ENCODE data around the gene DROSHA. TPM values are rescaled to one million over a fixed set of nuclear protein-coding genes. Genes with fewer than 3 reads are reported as not detected.

DROSHA gene
- total and polyA plus RNA-seq, 2 donors (not counting 3 experiments of a cell fraction or from before 2014, with no cell fraction given), result 49.1 to 96.4 TPM

- BruUV-seq (replicated peaks), result no TSS peak
- Histone ChIP-seq H3K9me1 (replicated peaks; ENCODE audit: control insufficient read depth, extremely low read depth, insufficient read depth, low read length) (no peaks in the 10 kb centered on the region), H3K27ac (ENCODE audit: insufficient read depth, low read depth, low read length) (no peak overlapping the region), H3K79me2 (ENCODE audit: control insufficient read depth, insufficient read depth, low read length) (no peaks in the 10 kb centered on the region), H3K4me3 (replicated peaks in 1 of 3; ENCODE audit: insufficient read depth in 1 of 3, low read depth in 1 of 3, low read length in 3 of 3) (no peak overlapping the region), H3K4me2 (ENCODE audit: insufficient read depth, low read length) (no peak overlapping the region), H2AFZ (ENCODE audit: low read depth, low read length) (no peak overlapping the region), H3K9me3 (replicated peaks; ENCODE audit: control insufficient read depth, insufficient read depth, low read length) (no peaks in the 10 kb centered on the region), H3K9ac (replicated peaks; ENCODE audit: extremely low read depth, insufficient read depth, low read length) (no peak overlapping the region), H3K36me3 (ENCODE audit: control insufficient read depth in 2 of 2, extremely low read depth in 1 of 2, insufficient read depth in 2 of 2, low read length in 2 of 2) (no peaks in the 10 kb centered on the region), H3K27me3 (ENCODE audit: control insufficient read depth in 2 of 2, insufficient read depth in 2 of 2, low read length in 2 of 2) (no peaks in the 10 kb centered on the region), H3K4me1 (ENCODE audit: control insufficient read depth, extremely low read depth, insufficient read depth, low read length) (no peaks in the 10 kb centered on the region), H4K20me1 (replicated peaks; ENCODE audit: control insufficient read depth, extremely low read depth, insufficient read depth, low read length) (no peaks in the 10 kb centered on the region)
- ChIA-PET CTCF (no interaction called here), POLR2A (no interaction called here)
- intact Hi-C loops (cut with micrococcal nuclease) (no loop called here), dilution Hi-C loops (cut with MboI; ENCODE audit: extremely low pct_ligation_motif_present, low sequenced_read_pairs) (no loop called here)
- TF ChIP-seq MYC (IDR thresholded peaks at IDR 0.05; ENCODE audit: low read depth, low read length), result no peak
- TF ChIP-seq EZH2 (IDR thresholded peaks at IDR 0.05; ENCODE audit: borderline replicate concordance, low read depth, low read length, severe bottlenecking), result no peak
- TF ChIP-seq, protein P1, sequence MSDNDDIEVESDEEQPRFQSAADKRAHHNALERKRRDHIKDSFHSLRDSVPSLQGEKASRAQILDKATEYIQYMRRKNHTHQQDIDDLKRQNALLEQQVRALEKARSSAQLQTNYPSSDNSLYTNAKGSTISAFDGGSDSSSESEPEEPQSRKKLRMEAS (IDR thresholded peaks at IDR 0.05; ENCODE audit: insufficient read depth, insufficient read length), result no peak
- TF ChIP-seq, protein P2, sequence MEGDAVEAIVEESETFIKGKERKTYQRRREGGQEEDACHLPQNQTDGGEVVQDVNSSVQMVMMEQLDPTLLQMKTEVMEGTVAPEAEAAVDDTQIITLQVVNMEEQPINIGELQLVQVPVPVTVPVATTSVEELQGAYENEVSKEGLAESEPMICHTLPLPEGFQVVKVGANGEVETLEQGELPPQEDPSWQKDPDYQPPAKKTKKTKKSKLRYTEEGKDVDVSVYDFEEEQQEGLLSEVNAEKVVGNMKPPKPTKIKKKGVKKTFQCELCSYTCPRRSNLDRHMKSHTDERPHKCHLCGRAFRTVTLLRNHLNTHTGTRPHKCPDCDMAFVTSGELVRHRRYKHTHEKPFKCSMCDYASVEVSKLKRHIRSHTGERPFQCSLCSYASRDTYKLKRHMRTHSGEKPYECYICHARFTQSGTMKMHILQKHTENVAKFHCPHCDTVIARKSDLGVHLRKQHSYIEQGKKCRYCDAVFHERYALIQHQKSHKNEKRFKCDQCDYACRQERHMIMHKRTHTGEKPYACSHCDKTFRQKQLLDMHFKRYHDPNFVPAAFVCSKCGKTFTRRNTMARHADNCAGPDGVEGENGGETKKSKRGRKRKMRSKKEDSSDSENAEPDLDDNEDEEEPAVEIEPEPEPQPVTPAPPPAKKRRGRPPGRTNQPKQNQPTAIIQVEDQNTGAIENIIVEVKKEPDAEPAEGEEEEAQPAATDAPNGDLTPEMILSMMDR (IDR thresholded peaks at IDR 0.05; ENCODE audit: extremely low read depth in 1 of 2, insufficient read depth in 1 of 2, low read depth in 1 of 2, low read length in 2 of 2), result no peak
- no peak for TF ChIP-seq POLR2A (IDR thresholded peaks at IDR 0.05; ENCODE audit: low read depth, low read length)
- DNase-seq (ENCODE audit: low read depth, low spot score), result no peak
- no peak for FAIRE-seq
Observed at GRCh38 chr5:31362931-31363568, 168.8 kb downstream of the DROSHA start.

- Histone ChIP-seq H3K4me1 (ENCODE audit: control insufficient read depth, extremely low read depth, insufficient read depth, low read length) (no peaks in the 10 kb centered on the region), H3K4me2 (ENCODE audit: insufficient read depth, low read length) (no peak overlapping the region), H3K4me3 (replicated peaks in 1 of 3; ENCODE audit: insufficient read depth in 1 of 3, low read depth in 1 of 3, low read length in 3 of 3) (no peak overlapping the region)
Observed at GRCh38 chr5:31362529-31362900, 169.4 kb downstream of the DROSHA start.

More at GRCh38 chr5:31362529-31362900, 169.4 kb downstream of the DROSHA start:
- POLR2A ChIA-PET, result no interaction called here
- intact Hi-C loops (cut with micrococcal nuclease), result no loop called here
- no peak overlapping the region for H2AFZ ChIP-seq (ENCODE audit: low read depth, low read length)
- TF ChIP-seq, protein P2 (IDR thresholded peaks at IDR 0.05; ENCODE audit: extremely low read depth in 1 of 2, insufficient read depth in 1 of 2, low read depth in 1 of 2, low read length in 2 of 2), result no peak
- no peak for TF ChIP-seq EZH2 (IDR thresholded peaks at IDR 0.05; ENCODE audit: borderline replicate concordance, low read depth, low read length, severe bottlenecking)
- no peak for TF ChIP-seq GATA2 (IDR thresholded peaks at IDR 0.05; ENCODE audit: insufficient read depth, insufficient read length, low read depth, low read length)
- TF ChIP-seq, protein P1 (IDR thresholded peaks at IDR 0.05; ENCODE audit: insufficient read depth, insufficient read length), result no peak
- H3K79me2 ChIP-seq (ENCODE audit: control insufficient read depth, insufficient read depth, low read length), result no peaks in the 10 kb centered on the region
- no peaks in the 10 kb centered on the region for H3K9me1 ChIP-seq (replicated peaks; ENCODE audit: control insufficient read depth, extremely low read depth, insufficient read depth, low read length)
- no peak overlapping the region for H3K9ac ChIP-seq (replicated peaks; ENCODE audit: extremely low read depth, insufficient read depth, low read length)
- H3K27ac ChIP-seq (ENCODE audit: insufficient read depth, low read depth, low read length), result no peak overlapping the region
- CTCF ChIA-PET, result no interaction called here
- H4K20me1 ChIP-seq (replicated peaks; ENCODE audit: control insufficient read depth, extremely low read depth, insufficient read depth, low read length), result no peaks in the 10 kb centered on the region
- FAIRE-seq (no peak), DNase-seq (ENCODE audit: low read depth, low spot score) (no peak)
- H3K27me3 ChIP-seq (ENCODE audit: control insufficient read depth in 2 of 2, insufficient read depth in 2 of 2, low read length in 2 of 2), result no peaks in the 10 kb centered on the region
- dilution Hi-C loops (cut with MboI; ENCODE audit: extremely low pct_ligation_motif_present, low sequenced_read_pairs), result no loop called here
- BruUV-seq (replicated peaks), result no TSS peak
- no peaks in the 10 kb centered on the region for H3K36me3 ChIP-seq (ENCODE audit: control insufficient read depth in 2 of 2, extremely low read depth in 1 of 2, insufficient read depth in 2 of 2, low read length in 2 of 2)
- no peaks in the 10 kb centered on the region for H3K9me3 ChIP-seq (replicated peaks; ENCODE audit: control insufficient read depth, insufficient read depth, low read length)

Measured in endothelial cell of umbilical vein (primary cell).